Stimulated activated CD8-positive, alpha-beta memory T cell treated with anti-CD3 and anti-CD28 coated beads, Interleukin-4, amount 100 ng/mL, for 48 hours (primary cell): ENCODE data around the gene HOOK1.
"Not testable (repeated sequence)": the region's sequence is repeated elsewhere in the genome, so short reads cannot be mapped to it uniquely, and the experiment has no call there.

Experiments used
- DNase-seq: peaks from one replicate; pipeline ENCODE4 v3.0.0-alpha.2; 2020

HOOK1 gene

DNA sequence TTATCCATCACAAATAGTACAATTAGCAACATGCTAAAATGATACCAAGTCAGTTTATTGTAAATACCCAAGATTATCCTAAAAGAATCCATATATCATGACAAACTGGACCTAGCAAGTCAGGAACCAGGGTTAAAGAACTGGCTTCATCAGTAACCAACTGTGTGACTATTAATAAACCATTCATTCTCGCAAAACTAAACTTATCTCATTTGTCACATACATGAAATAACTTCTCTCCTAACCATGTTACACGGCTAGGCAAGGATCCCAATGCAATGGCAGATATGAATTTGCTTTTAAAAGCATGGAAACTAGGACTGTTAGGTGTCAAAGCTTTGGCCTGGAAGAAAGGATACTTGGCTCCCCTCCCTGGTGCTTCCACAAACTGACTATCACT is 82.4 kb downstream of the HOOK1 start:
- no peak for DNase-seq

DNA sequence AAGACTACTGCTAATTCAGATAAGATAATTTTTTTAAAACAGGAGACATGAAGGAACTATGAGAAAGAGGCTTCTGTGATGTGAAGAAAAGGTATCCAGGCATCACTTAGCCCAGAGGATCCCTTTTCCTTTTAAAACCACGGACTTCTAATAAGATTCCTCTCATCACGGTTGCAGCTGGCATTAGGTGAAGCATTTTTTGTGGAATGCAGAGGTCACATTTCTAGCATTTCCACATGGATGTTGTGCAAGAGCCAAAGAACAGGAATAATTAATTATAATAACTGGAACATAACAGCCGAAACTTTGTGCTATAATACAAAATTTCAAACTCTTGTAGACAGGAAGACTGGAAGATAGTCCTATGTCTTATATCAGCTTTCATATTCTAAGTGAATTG is 84.2 kb downstream of the HOOK1 start:
- DNase-seq, result no peak

DNA sequence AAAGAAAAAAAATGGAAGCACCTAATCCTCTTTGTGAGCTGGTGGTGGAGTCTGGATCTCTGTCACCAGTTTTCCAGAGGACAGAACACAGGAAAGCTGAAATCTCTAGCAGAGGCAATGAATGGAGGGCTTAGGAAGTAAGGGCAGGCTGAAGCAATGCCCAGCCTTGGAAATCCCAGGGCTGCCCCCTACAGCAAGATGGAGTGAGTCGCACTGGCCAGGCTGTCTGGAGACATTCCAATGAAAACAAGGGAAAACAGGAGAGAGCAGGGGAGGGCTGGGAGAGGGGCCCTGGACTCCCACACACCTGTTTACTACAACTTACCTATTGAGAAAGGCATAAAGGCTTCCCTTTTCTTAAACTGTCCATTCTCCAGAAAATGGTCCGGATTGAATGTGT is 85.9 kb downstream of the HOOK1 start:
- no peak for DNase-seq

DNA sequence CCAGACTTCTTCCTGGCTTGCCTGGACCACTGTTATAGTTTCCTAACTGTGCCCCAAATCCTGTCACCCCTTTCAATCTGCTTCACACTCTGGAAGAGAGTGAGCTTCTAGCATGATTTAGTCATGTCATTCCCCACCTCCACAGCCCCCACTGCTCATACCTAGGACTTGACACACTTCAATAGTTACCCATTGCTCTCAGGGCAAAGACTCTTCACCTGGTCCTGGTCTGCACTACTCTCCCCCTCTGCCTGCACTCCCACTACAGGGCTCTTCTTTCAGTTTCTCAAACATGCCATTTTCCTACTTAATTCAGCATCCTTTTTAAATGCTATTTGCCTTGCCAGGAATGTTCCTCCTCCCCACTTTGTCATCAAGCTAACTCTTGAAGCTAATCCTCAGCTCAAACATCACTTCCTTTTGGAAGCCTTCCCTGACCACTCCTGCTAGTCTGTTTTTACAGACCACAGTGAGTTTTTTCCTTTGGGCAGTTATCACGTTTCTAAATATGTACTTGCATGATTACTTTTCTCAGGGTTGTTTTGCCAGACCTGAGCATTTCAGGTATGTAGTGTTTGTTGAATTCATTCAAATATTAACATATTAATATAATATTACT is 87.1 kb downstream of the HOOK1 start:
- no peak for DNase-seq

- no peak for DNase-seq
Measured at GRCh38 chr1:59903141-59903754, 88.5 kb downstream of the HOOK1 start.

- DNase-seq, result no peak
Measured at GRCh38 chr1:59906931-59907330, 92.2 kb downstream of the HOOK1 start.

DNA sequence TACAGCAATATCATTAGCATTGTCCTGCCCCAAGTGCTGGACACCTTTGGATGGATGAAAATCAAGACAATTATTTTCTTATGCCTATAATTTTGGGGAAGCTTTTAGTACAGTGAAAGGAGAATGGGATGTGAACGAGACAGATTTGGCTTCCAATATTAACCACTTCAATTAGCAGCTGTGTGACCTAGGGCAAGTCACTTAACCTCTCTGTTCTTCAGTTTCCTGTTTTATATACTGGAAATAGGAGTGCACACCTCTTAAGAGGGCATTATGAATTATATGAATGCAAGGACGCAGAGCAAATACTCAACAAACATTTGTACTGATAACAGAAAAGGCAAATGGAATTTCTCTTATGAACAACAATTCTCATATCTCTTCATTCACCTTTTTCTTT is 93.3 kb downstream of the HOOK1 start:
- DNase-seq, result no peak

GRCh38 chr1:59908682-59909081 is 93.9 kb downstream of the HOOK1 start:
- DNase-seq, result no peak

DNA sequence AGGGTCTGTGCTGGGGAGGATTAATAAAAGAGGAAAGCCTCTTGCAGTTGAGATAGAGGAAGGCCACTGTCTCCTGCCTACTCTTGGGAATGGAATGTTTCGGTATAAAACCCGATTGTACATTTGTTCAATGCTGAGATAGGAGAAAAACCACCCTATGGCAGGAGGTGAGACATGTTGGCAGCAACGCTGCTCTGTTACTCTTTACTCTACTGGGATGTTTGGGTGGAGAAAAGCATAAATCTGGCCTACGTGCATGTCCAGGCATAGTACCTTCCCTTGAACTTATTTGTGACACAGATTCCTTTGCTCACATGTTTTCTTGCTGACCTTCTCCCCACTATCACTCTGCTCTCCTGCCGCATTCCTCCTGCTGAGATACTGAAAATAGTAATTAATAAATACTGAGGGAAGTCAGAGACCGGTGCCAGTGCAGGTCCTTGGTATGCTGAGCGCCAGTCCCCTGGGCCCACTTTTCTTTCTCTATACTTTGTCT is 100.1 kb downstream of the HOOK1 start:
- not testable (repeated sequence) for DNase-seq

DNA sequence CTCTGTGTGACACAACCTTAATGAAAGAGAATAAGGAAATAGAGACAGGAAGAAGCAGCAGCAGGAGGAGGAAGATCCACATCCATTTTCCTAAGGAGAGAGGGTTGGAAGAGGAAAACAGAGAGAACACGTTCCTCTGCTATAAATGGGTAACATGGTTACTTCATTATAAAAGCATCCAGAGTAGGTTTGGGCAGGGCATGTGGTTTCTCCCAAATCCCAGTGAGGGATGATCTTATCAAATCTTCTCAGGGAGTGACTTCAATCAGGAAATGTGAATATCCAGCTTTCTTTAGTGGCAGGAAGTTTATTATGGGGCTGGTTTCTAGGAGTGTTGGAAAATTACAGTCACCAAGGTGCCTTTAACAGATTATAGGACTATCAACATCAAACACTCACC is 100.8 kb downstream of the HOOK1 start:
- no peak for DNase-seq

DNA sequence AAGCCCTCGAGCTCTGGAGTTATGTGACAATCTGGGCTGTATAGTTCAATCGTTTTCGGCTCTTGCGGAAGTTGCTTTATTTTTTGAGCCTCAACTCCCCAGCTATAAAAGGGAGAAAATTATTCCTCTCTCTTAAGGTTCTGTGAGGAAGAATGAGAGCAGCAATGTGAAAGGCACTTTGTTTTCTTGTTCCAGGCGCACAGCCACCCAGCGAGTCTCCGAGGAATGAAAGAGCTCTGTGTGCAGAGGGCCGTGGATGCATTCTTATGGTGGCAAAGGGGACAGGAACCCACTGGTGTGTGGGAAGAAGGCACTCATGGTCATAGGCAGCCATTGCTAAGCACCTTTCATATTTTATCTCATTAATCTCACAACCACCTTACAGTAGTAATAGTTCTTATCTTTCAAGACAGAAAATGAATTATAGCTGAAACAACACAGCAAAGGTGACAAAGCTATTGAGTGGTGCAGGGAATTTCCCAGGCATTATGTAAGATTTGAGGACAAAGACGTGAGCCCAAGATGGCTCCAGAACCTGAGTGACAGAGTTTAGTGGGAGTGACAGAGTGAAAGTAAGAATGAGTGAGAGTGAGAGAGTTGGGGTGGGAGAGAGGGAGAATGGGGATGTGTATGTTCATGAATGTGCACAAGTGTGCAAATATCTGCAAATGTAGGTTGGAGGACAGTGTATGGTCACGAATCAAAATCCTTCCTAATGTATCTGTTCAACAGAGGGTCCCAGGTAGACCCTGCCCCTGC is 102.5 kb downstream of the HOOK1 start:
- no peak for DNase-seq

- no peak for DNase-seq
Measured at GRCh38 chr1:59917785-59918180, 103.0 kb downstream of the HOOK1 start.

DNA sequence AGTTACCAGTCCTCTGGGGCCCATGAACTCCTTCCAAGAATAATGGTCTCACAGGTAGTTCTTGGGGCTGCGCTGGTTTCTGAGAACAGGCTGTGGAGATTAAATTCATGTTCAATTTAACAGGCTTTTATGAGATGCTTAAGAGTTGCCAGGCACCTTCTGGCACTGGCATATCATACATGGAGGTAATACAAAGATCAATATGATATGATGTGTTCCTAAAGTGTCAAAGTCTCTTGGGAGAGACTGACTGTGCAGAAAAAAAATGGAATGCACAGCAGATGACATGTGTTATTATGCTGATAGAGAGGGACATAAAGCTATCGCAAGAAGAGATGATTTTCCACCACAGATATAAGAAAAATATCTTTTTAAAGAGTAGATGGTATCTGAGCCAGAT is 105.0 kb downstream of the HOOK1 start:
- no peak for DNase-seq

GRCh38 chr1:59921258-59921899 is 106.6 kb downstream of the HOOK1 start:
- not testable (repeated sequence) for DNase-seq

DNA sequence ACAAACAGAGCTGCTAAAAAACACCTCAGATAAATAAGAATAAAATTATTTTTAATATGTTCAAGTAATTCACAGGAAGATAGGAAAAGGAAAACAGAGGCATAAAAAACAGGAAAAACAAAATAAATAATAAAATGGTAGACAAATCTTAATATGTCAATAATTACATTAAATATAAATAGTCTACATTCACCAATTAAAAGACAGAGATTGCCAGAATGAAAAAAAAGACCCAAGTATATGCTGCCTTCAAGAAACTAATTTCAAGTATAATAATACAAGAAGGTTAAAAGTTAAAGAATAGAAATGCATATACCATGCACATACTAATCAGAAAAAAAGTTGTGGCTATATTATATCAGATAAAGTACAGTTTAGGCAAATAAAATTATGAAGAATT is 109.9 kb downstream of the HOOK1 start:
- no peak for DNase-seq
